ENCODE measurements around the gene FAM200C. TPM values are rescaled to one million over a fixed set of nuclear protein-coding genes. Genes with fewer than 3 reads are reported as not detected.

FAM200C gene
- polyA plus RNA-seq (2013): 1.9 TPM in 2 replicates

GRCh38 chr5:160399402-160400353 lies at the start of gene FAM200C:
Gene FAM200C (minus strand): TSS chr5:160400054. CDS start chr5:160395490, 4,564 bp downstream.
- DNase-seq: peak; percentile 91 to 95
- peak within 1 kb of the TSS; percentile 84 for H3K4ac ChIP-seq (ENCODE audit: low read depth, low read length)
- WGBS (ENCODE audit: extremely low coverage, insufficient coverage, insufficient read length): no CpG with 5 or more reads among the region's 41 CpGs
- peaks cover 6% of the 10 kb centered on the region for H3K79me1 ChIP-seq (ENCODE audit: low read length)
- H3K27me3 ChIP-seq (ENCODE audit: insufficient read depth, low read length): no peaks in the 10 kb centered on the region
- peak within 1 kb of the TSS; percentile 100 for H3K18ac ChIP-seq (ENCODE audit: low read length)
- H4K91ac ChIP-seq (ENCODE audit: low read depth, low read length): peak within 1 kb of the TSS; percentile 96
- no peak within 1 kb of the TSS for H3K23ac ChIP-seq (ENCODE audit: low read length)
- peak within 1 kb of the TSS; percentile 90 for H2AK5ac ChIP-seq (ENCODE audit: low read length)
- H4K8ac ChIP-seq (ENCODE audit: low read depth, low read length): peak within 1 kb of the TSS; percentile 100
- H2BK12ac ChIP-seq (ENCODE audit: low read length): no peak within 1 kb of the TSS
- H3K9ac ChIP-seq (ENCODE audit: low read length): peak within 1 kb of the TSS; percentile 93
- peaks cover 4% of the 10 kb centered on the region for H3K79me2 ChIP-seq (ENCODE audit: control insufficient read depth, insufficient read depth, low read length, poor library complexity)
- peak within 1 kb of the TSS; percentile 100 for H4K12ac ChIP-seq (ENCODE audit: low read depth, low read length)
- peaks cover 13% of the 10 kb centered on the region in 2 experiments for H3K36me3 ChIP-seq (ENCODE audit: control insufficient read depth in 1 of 2, insufficient read depth in 2 of 2, low read length in 2 of 2)
- H2BK5ac ChIP-seq (ENCODE audit: low read depth, low read length, poor library complexity): peak within 1 kb of the TSS; percentile 99
- peak within 1 kb of the TSS; percentile 100 for H2AFZ ChIP-seq (ENCODE audit: insufficient read depth, low read length, poor library complexity)
- H3K14ac ChIP-seq (ENCODE audit: low read length): peak within 1 kb of the TSS; percentile 100
- H3K9me3 ChIP-seq (ENCODE audit: insufficient read depth, low read depth, low read length): no peaks in the 10 kb centered on the region
- peak within 1 kb of the TSS; percentile 98 for H2BK120ac ChIP-seq (ENCODE audit: insufficient read depth, low read length, poor library complexity)
- peak within 1 kb of the TSS; percentile 65 for H3K4me2 ChIP-seq (ENCODE audit: low read length)
- H3K4me1 ChIP-seq (ENCODE audit: control insufficient read depth in 1 of 2, insufficient read depth in 2 of 2, low read length in 2 of 2): no peaks in the 10 kb centered on the region
- H3K27ac ChIP-seq (ENCODE audit: low read depth, low read length): peak within 1 kb of the TSS; percentile 85
- H3K4me3 ChIP-seq (ENCODE audit: low read depth, low read length): peak within 1 kb of the TSS; percentile 78

- Histone ChIP-seq H3K14ac (ENCODE audit: low read length) (no peak overlapping the region), H3K4me3 (ENCODE audit: low read depth, low read length) (no peak overlapping the region), H2BK120ac (ENCODE audit: insufficient read depth, low read length, poor library complexity) (no peak overlapping the region), H3K36me3 (ENCODE audit: control insufficient read depth in 1 of 2, insufficient read depth in 2 of 2, low read length in 2 of 2) (no peaks in the 10 kb centered on the region), H3K4me2 (ENCODE audit: low read length) (no peak overlapping the region), H3K9me3 (ENCODE audit: insufficient read depth, low read depth, low read length) (no peaks in the 10 kb centered on the region), H3K9ac (ENCODE audit: low read length) (no peak overlapping the region), H4K91ac (ENCODE audit: low read depth, low read length) (no peak overlapping the region), H3K79me2 (ENCODE audit: control insufficient read depth, insufficient read depth, low read length, poor library complexity) (no peaks in the 10 kb centered on the region), H2BK5ac (ENCODE audit: low read depth, low read length, poor library complexity) (no peak overlapping the region), H3K4me1 (ENCODE audit: control insufficient read depth in 1 of 2, insufficient read depth in 2 of 2, low read length in 2 of 2) (no peaks in the 10 kb centered on the region), H2AFZ (ENCODE audit: insufficient read depth, low read length, poor library complexity) (no peak overlapping the region), H2BK12ac (ENCODE audit: low read length) (no peak overlapping the region), H4K8ac (ENCODE audit: low read depth, low read length) (no peak overlapping the region), H3K79me1 (ENCODE audit: low read length) (no peaks in the 10 kb centered on the region), H3K23ac (ENCODE audit: low read length) (no peak overlapping the region), H3K4ac (ENCODE audit: low read depth, low read length) (no peak overlapping the region), H3K27me3 (ENCODE audit: insufficient read depth, low read length) (no peaks in the 10 kb centered on the region), H4K12ac (ENCODE audit: low read depth, low read length) (no peak overlapping the region), H3K27ac (ENCODE audit: low read depth, low read length) (no peak overlapping the region), H3K18ac (ENCODE audit: low read length) (no peak overlapping the region), H2AK5ac (ENCODE audit: low read length) (no peak overlapping the region)
- no CpG with 5 or more reads among the region's 3 CpGs for WGBS (ENCODE audit: extremely low coverage, insufficient coverage, insufficient read length)
- no peak for DNase-seq
Measured at GRCh38 chr5:160449458-160449857, 49.6 kb upstream of the FAM200C start.

DNA sequence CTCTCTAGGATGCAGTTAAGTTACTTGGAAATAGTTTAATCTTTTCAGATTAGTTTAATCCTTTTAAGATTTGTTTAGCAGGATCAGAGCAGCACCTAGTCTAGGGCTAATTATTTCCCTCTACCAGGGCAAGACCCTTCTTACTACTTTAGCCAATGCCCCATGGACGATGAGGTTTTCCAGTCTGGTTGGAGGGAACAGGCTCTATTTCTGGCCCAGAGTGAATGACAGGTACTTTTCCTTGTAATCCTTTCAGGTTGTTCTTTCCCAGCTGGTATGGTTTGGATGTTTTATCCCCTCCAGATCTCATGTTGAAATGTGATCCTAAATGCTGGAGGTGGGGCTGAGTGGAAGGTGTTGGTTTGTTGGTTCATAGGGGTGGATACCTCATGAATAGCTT lies 49.0 kb upstream of the FAM200C start:
- H3K27me3 ChIP-seq (ENCODE audit: insufficient read depth, low read length): no peaks in the 10 kb centered on the region
- no peaks in the 10 kb centered on the region for H3K36me3 ChIP-seq (ENCODE audit: control insufficient read depth in 1 of 2, insufficient read depth in 2 of 2, low read length in 2 of 2)
- no peaks in the 10 kb centered on the region for H3K9me3 ChIP-seq (ENCODE audit: insufficient read depth, low read depth, low read length)
- no peaks in the 10 kb centered on the region for H3K4me1 ChIP-seq (ENCODE audit: control insufficient read depth in 1 of 2, insufficient read depth in 2 of 2, low read length in 2 of 2)
- no peak overlapping the region for H2BK120ac ChIP-seq (ENCODE audit: insufficient read depth, low read length, poor library complexity)
- H2AK5ac ChIP-seq (ENCODE audit: low read length): no peak overlapping the region
- WGBS (ENCODE audit: extremely low coverage, insufficient coverage, insufficient read length): no CpG with 5 or more reads among the region's 1 CpG
- H3K18ac ChIP-seq (ENCODE audit: low read length): no peak overlapping the region
- H3K79me1 ChIP-seq (ENCODE audit: low read length): no peaks in the 10 kb centered on the region
- no peak overlapping the region for H4K8ac ChIP-seq (ENCODE audit: low read depth, low read length)
- H3K4me3 ChIP-seq (ENCODE audit: low read depth, low read length): no peak overlapping the region
- no peak overlapping the region for H4K12ac ChIP-seq (ENCODE audit: low read depth, low read length)
- H2BK12ac ChIP-seq (ENCODE audit: low read length): no peak overlapping the region
- no peak overlapping the region for H2AFZ ChIP-seq (ENCODE audit: insufficient read depth, low read length, poor library complexity)
- no peak overlapping the region for H4K91ac ChIP-seq (ENCODE audit: low read depth, low read length)
- H3K9ac ChIP-seq (ENCODE audit: low read length): no peak overlapping the region
- H3K79me2 ChIP-seq (ENCODE audit: control insufficient read depth, insufficient read depth, low read length, poor library complexity): no peaks in the 10 kb centered on the region
- H3K14ac ChIP-seq (ENCODE audit: low read length): no peak overlapping the region
- no peak overlapping the region for H3K4ac ChIP-seq (ENCODE audit: low read depth, low read length)
- H3K27ac ChIP-seq (ENCODE audit: low read depth, low read length): no peak overlapping the region
- H3K4me2 ChIP-seq (ENCODE audit: low read length): no peak overlapping the region
- no peak overlapping the region for H3K23ac ChIP-seq (ENCODE audit: low read length)
- DNase-seq: no peak
- no peak overlapping the region for H2BK5ac ChIP-seq (ENCODE audit: low read depth, low read length, poor library complexity)

- Histone ChIP-seq H3K14ac (ENCODE audit: low read length) (no peak overlapping the region), H3K27me3 (ENCODE audit: insufficient read depth, low read length) (no peaks in the 10 kb centered on the region), H4K91ac (ENCODE audit: low read depth, low read length) (no peak overlapping the region), H2BK12ac (ENCODE audit: low read length) (no peak overlapping the region), H3K23ac (ENCODE audit: low read length) (no peak overlapping the region), H3K4me2 (ENCODE audit: low read length) (no peak overlapping the region), H3K79me2 (ENCODE audit: control insufficient read depth, insufficient read depth, low read length, poor library complexity) (no peaks in the 10 kb centered on the region), H3K4ac (ENCODE audit: low read depth, low read length) (no peak overlapping the region), H2BK120ac (ENCODE audit: insufficient read depth, low read length, poor library complexity) (no peak overlapping the region), H2AK5ac (ENCODE audit: low read length) (no peak overlapping the region), H4K8ac (ENCODE audit: low read depth, low read length) (no peak overlapping the region), H3K4me1 (ENCODE audit: control insufficient read depth in 1 of 2, insufficient read depth in 2 of 2, low read length in 2 of 2) (no peaks in the 10 kb centered on the region), H3K79me1 (ENCODE audit: low read length) (no peaks in the 10 kb centered on the region), H2BK5ac (ENCODE audit: low read depth, low read length, poor library complexity) (no peak overlapping the region), H3K9ac (ENCODE audit: low read length) (no peak overlapping the region), H3K9me3 (ENCODE audit: insufficient read depth, low read depth, low read length) (no peaks in the 10 kb centered on the region), H4K12ac (ENCODE audit: low read depth, low read length) (no peak overlapping the region), H3K4me3 (ENCODE audit: low read depth, low read length) (no peak overlapping the region), H2AFZ (ENCODE audit: insufficient read depth, low read length, poor library complexity) (no peak overlapping the region), H3K18ac (ENCODE audit: low read length) (no peak overlapping the region), H3K36me3 (ENCODE audit: control insufficient read depth in 1 of 2, insufficient read depth in 2 of 2, low read length in 2 of 2) (no peaks in the 10 kb centered on the region), H3K27ac (ENCODE audit: low read depth, low read length) (no peak overlapping the region)
- DNase-seq: no peak
Measured at GRCh38 chr5:160445751-160446150, 45.9 kb upstream of the FAM200C start.

Measured in trophoblast cell (in vitro differentiated cells and primary cell).